Ureter (tissue), 1 donor: ENCODE data around the gene CUEDC1. TPM values are rescaled to one million over a fixed set of nuclear protein-coding genes. Genes with fewer than 3 reads are reported as not detected.
"Not testable (repeated sequence)": the region's sequence is repeated elsewhere in the genome, so short reads cannot be mapped to it uniquely, and the experiment has no call there.

ENCODE experiments used
- DNase-seq: peaks from one replicate; pipeline ENCODE4 v3.0.0-alpha.2; 2020; ENCODE audit warnings: low spot score
- total RNA-seq: library from RNA; stranded (reverse); gene quantifications from one replicate; pipeline ENCODE4 v1.2.4, GENCODE V29; 2023
- donor health status: DM: yes; HTN: yes; CAD: no.

The CUEDC1 gene
- total RNA-seq, 1 donor from 2014 or later: 36.9 TPM

- DNase-seq: peak; percentile 80
Observed at GRCh38 chr17:57861000-57861789, 94.0 kb downstream of the CUEDC1 start.

- DNase-seq: no peak
Observed at GRCh38 chr17:57860414-57860999, 94.7 kb downstream of the CUEDC1 start.

- DNase-seq: no peak
Observed at GRCh38 chr17:57859601-57860413, 95.4 kb downstream of the CUEDC1 start.

GRCh38 chr17:57858838-57859237 is 96.4 kb downstream of the CUEDC1 start:
- no peak for DNase-seq

GRCh38 chr17:57856792-57857620 is 98.2 kb downstream of the CUEDC1 start:
- no peak for DNase-seq

- DNase-seq: no peak
Observed at GRCh38 chr17:57855391-57856035, 99.7 kb downstream of the CUEDC1 start.

GRCh38 chr17:57853695-57854094 is 101.5 kb downstream of the CUEDC1 start:
- no peak for DNase-seq

- no peak for DNase-seq
Observed at GRCh38 chr17:57852955-57853328, 102.3 kb downstream of the CUEDC1 start.

GRCh38 chr17:57852092-57852954 is 102.9 kb downstream of the CUEDC1 start:
- DNase-seq: no peak

GRCh38 chr17:57849874-57850754 is 105.1 kb downstream of the CUEDC1 start, which contains the start of gene MRPS23:
MRPS23 (minus strand) TSS chr17:57850044; CDS start chr17:57850010, 34 bp downstream.
- peak; percentile 99 for DNase-seq

- no peak for DNase-seq
Observed at GRCh38 chr17:57849163-57849873, 105.9 kb downstream of the CUEDC1 start.

GRCh38 chr17:57846056-57846945 is 108.9 kb downstream of the CUEDC1 start:
- DNase-seq: not testable (repeated sequence)

GRCh38 chr17:57842280-57842679 is 112.9 kb downstream of the CUEDC1 start:
- no peak for DNase-seq

GRCh38 chr17:57839571-57839923 is 115.7 kb downstream of the CUEDC1 start:
- DNase-seq: no peak

GRCh38 chr17:57838857-57839570 is 116.2 kb downstream of the CUEDC1 start:
- no peak for DNase-seq

GRCh38 chr17:57838453-57838852 is 116.8 kb downstream of the CUEDC1 start:
- DNase-seq: no peak
